ENCODE data around the gene ZKSCAN8.

Gene ZKSCAN8

GRCh38 chr6:28136585-28137504 is 4.8 kb upstream of the ZKSCAN8 start:
- ChIA-PET POLR2A (interaction anchor here (0.6 to 1.5 kb wide), 4 partner anchors 12 to 116 kb away, joined by 3 to 7 read pairs (median 6); partner anchors contain the start of genes ZKSCAN4 and ZSCAN16), CTCF (interaction anchor here (2.8 kb wide), 1 partner anchor 219 kb away, joined by 11 read pairs; no protein-coding TSS in a partner anchor)
- H3K4me3 ChIP-seq (ENCODE audit: low read depth, low read length): peak overlapping the region; percentile 93
- TF ChIP-seq CTCF (IDR thresholded peaks at IDR 0.05; ENCODE audit: insufficient read depth, low read length, missing control alignments): no peak
- peak; percentile 83 for DNase-seq (ENCODE audit: low read depth, low spot score)

- TF ChIP-seq CTCF (IDR thresholded peaks at IDR 0.05; ENCODE audit: insufficient read depth, low read length, missing control alignments): no peak
- DNase-seq (ENCODE audit: low read depth, low spot score): no peak
- H3K4me3 ChIP-seq (ENCODE audit: low read depth, low read length): peak overlapping the region; percentile 93
- ChIA-PET CTCF (interaction anchor here (2.8 kb wide), 1 partner anchor 218 kb away, joined by 11 read pairs; no protein-coding TSS in a partner anchor), POLR2A (interaction anchor here (1.5 kb wide), 1 partner anchor 33 kb away, joined by 6 read pairs; no protein-coding TSS in a partner anchor)
These were observed 4.1 kb upstream of the ZKSCAN8 start for GRCh38 chr6:28137505-28137981.

GRCh38 chr6:28139860-28140543 is 1.7 kb upstream of the ZKSCAN8 start:
- no peak for DNase-seq (ENCODE audit: low read depth, low spot score)
- no peak for TF ChIP-seq CTCF (IDR thresholded peaks at IDR 0.05; ENCODE audit: insufficient read depth, low read length, missing control alignments)
- POLR2A ChIA-PET: no interaction called here
- H3K4me3 ChIP-seq (ENCODE audit: low read depth, low read length): no peak overlapping the region
- CTCF ChIA-PET: interaction anchor here (1.0 to 4.1 kb wide), 4 partner anchors 9 to 216 kb away, joined by 3 to 20 read pairs (median 6); no protein-coding TSS in a partner anchor

GRCh38 chr6:28140616-28141015 is 1.1 kb upstream of the ZKSCAN8 start:
- CTCF ChIA-PET: interaction anchor here (1.0 to 4.1 kb wide), 5 partner anchors 10 to 216 kb away, joined by 3 to 20 read pairs (median 6); no protein-coding TSS in a partner anchor

GRCh38 chr6:28142446-28142845 is 763 bp downstream of the ZKSCAN8 start:
- CTCF ChIA-PET: interaction anchor here (1.3 to 4.1 kb wide), 3 partner anchors 10 to 214 kb away, joined by 3 to 20 read pairs (median 4); no protein-coding TSS in a partner anchor
- peak overlapping the region; percentile 90 for H3K4me3 ChIP-seq (ENCODE audit: low read depth, low read length)
- no peak for DNase-seq (ENCODE audit: low read depth, low spot score)
- POLR2A ChIA-PET: interaction anchor here (1.5 kb wide), 1 partner anchor 109 kb away, joined by 8 read pairs; the partner anchor contains the start of gene ZKSCAN4
- TF ChIP-seq CTCF (IDR thresholded peaks at IDR 0.05; ENCODE audit: insufficient read depth, low read length, missing control alignments): no peak

More at GRCh38 chr6:28140616-28141015, 1.1 kb upstream of the ZKSCAN8 start:
- TF ChIP-seq CTCF (IDR thresholded peaks at IDR 0.05; ENCODE audit: insufficient read depth, low read length, missing control alignments): no peak
- POLR2A ChIA-PET: interaction anchor here (1.6 kb wide), 1 partner anchor 36 kb away, joined by 7 read pairs; no protein-coding TSS in a partner anchor
- no peak for DNase-seq (ENCODE audit: low read depth, low spot score)
- H3K4me3 ChIP-seq (ENCODE audit: low read depth, low read length): no peak overlapping the region
